CD4-positive, alpha-beta T cell treated with Interleukin-21 for 1 hour (primary cell): ENCODE data around the gene FOXB2.
"Not testable (repeated sequence)": the region's sequence is repeated elsewhere in the genome, so short reads cannot be mapped to it uniquely, and the experiment has no call there.

Experiments used
- DNase-seq: peaks from one replicate; pipeline ENCODE4 v3.0.0-alpha.2; 2020

FOXB2 gene

DNA sequence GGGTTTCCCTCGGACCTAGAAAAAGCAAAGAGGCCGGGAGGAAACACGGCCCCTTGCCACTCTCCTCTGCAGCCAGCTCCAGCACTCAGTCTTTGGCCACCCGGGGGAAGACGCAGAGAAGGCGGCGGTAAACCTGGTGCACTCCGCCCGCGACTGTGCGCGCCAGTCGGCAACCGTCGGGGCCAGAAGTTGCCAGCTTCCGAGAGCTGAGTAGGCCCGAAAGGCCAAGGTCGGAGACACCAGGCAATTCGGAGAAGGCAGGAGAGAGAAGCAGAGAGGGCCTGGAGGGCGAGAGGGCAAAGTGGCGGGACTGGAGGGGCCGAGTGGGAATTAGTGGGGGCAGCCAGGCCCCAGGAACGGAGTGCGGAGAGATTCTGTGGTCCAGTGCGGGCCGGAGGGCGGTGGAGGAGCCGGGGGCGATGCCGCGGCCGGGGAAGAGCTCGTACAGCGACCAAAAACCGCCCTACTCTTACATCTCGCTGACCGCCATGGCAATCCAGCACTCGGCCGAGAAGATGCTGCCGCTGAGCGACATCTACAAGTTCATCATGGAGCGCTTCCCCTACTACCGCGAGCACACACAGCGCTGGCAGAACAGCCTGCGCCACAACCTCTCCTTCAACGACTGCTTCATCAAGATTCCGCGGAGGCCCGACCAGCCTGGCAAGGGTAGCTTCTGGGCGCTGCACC lies at the start of gene FOXB2:
Gene FOXB2, plus strand, starts transcription at position 420 of the 690 bp plus-strand sequence. Its CDS starts 0 bp downstream, at position 420.
- DNase-seq = no peak

DNA sequence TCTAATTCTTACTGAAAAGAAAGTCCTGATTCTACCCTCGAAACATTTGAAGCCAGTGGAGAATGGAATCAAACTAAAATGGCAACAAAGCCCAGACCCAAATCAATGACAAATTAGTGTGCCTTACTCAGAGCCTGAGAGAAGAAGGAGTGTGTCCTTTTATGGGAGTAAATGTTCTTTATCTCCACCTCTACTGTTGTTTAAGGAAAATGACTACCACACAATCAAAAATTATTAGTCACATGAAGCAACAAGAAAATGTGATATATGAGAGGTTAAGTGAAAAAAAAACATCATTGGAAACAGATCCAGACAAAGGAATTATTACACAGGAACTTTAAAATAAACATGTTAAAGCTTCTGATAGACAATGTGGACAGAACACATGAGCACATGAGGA lies 49.7 kb upstream of the FOXB2 start:
- no peak for DNase-seq

DNA sequence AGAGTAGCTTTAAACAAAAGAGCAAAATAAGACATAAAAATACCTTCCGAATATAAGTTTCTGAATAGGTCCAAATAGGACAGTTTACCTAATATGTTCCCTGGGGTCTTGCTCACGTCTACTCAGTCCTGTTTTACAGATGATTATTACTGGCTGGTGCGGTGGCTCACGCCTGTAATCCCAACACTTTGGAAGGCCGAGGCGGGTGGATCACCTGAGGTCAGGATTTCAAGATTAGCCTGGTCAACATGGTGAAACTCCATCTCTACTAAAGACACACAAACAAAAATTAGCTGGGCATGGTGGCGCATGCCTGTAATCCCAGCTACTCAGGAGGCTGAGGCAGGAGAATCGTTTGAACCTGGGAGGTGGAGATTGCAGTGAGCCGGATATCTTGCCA lies 40.6 kb upstream of the FOXB2 start:
- not testable (repeated sequence) for DNase-seq

DNA sequence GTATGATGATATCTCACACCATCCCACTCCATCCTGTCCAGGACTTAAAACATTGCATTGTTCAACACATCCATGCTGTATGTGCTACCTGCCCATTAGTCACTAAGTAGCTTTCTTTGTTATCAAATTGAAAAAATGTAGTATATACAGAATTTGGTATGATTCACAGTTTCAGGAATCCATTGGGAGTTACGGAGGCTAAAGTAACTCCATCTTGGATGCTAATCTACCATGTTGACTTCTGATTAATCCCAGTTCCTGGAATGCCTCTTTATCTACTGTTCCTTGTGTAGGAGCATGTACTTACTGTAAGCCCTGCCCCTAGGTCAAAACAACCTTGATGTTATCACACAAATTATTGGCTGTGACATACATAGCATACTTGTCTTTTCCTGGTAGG lies 38.9 kb upstream of the FOXB2 start:
- no peak for DNase-seq

DNA sequence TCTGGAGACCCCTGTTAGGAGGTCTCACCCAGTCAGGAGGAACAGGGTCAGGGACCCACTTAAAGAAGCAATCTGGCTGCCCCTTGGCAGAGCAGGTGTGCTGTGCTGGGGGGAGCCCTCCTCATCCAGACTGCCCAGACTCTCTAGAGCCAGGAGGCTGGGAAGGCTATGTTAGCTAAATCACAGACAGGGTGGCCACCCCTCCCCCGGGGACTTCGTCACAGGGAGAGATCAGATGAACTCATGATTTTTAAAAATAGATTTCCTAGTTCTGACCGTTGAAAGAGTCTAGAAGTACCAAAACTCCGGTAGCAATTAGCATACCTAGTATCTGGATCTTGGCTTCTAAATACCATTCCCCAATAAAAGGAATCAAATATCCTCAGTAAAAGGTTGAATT lies 35.0 kb upstream of the FOXB2 start:
- DNase-seq = no peak

DNA sequence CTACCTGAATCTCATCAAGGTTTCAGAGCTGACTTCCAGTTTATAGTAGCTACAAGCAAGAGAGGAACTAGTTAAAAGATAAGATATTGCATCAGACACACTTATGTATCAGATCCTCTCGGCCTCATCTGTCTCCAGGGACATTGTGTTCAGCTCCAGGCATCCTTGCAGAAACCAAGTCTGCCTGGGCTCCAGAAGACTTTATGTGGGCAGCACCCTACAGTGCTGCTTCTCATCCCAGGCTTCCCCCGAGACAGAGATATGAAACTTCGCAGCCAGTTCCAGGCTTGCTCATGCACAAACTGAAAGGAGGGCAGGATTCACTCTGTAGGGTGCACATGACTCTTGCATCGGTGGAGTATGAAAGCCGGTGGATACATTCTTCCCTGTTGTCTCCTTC lies 33.9 kb upstream of the FOXB2 start:
- DNase-seq = no peak

DNA sequence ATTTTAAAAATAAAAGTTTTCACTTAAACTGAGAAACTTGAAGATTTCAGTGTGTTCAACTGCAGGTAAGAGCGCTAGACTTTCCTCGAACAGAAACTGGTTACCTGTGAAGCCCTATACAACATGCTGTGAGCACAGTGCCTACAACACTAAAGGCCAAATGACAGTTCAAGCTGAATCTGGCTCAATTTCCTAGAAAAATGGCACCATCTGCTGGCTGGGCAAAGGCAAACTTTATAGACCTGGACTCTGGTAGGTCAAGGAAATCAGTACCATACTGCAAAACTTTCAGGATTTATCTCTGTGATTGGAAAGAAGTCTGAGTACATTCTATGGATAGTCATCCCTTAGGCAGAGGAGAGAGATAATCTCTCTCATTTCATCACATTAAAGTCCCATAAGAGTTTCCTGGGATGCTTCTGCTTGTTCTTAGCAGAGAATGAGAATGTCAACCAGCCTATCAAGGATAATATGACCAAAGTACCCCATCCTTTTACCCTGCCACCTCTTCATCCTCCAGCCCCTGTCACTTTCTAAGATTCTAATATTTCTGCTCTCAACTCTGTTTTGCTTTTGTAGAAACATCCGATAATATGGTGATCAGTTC lies 31.8 kb upstream of the FOXB2 start:
- DNase-seq = peak; percentile 9

DNA sequence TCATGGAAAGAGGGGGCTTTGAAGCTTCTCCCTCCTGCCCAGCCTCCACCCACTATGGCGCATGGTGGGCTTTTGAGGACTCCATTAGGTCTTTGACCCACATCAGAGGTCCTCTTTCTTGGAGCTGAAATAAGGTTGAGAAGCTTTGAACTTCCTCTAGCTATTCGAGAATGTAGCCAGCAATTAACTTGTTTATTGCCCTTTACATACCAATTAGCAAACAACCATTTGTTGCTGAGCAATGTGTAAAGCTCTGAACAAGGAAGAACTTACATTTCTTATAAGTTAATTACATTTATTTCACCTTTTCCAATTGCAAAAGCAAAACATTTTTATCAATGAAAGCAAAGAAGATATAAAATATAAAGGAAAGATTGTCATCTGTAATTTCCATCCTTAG lies 30.5 kb upstream of the FOXB2 start:
- no peak for DNase-seq

DNA sequence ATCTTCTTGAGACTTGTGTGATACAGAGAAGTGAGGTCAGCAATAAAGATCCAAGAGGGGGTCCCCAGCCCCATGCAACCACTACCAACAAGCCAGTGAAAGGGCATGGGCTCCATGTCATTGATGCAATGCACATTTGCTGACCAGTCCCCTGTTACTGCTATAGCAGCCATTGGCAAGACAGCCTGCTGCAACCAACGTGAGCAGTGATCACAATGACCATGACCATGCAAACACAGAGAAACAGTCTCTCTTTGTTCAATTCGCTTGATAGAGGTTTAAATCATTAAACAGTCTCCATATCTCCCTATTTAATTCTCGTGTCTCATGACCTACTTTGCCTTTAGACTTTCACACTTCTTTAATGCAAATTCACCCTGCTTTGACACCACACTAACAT lies 30.0 kb upstream of the FOXB2 start:
- DNase-seq = no peak

DNA sequence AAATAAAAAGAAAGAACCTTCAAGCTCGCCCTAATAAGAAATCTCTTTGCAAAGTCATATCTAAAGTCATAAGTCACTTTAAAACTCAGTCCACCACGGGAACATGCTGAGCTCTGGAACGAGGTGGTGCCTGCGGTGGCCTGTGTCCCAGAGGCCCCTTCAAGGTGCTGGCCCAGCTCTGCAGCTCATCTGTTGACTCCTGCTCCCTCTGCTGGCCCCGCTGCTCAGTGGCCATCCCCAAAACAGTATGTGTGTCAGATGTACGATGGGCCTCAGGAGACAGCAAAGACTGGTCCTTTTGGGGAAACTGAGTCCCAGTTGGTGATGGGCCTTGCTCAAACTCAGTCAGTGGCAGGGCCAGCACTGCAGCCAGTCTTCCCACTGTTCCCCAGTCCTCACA lies 22.8 kb upstream of the FOXB2 start:
- no peak for DNase-seq

DNA sequence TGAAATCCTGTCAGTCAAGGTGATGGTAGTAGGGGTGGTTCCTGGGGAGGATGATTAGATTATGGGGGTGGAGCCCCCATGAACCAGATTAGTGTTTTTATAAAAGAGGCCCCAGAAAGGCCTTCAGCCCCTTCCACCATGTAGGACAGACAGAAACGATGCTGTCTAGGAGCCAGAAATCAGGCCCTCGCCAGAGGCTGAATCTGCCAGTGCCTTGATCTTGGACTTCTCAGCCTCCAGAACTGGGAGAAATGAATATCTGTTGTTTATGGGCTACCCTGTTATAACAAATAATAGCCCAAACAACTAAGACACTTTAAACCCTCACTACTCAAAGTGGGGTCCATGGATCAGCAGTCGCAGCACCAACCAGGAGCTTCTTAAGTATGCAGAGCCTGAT lies 20.2 kb upstream of the FOXB2 start:
- DNase-seq = no peak

DNA sequence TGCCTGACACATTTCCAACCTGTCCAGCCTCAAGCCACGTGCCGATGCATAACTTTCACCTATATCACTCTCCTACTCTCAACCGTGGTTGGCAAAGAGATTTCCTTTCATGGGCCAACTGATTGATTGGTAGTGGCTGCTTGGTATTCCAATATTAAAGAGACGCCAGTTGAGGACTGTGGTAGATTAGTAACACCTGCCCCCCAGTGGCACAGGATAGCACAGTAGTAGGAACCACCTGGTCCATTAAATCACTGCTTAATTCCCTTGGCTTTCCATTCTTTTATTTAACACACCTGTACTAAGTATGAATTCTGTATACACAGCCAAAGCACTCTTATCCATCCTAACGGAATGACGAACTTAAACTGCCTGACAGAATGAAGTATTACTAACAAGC lies 19.1 kb upstream of the FOXB2 start:
- no peak for DNase-seq

DNA sequence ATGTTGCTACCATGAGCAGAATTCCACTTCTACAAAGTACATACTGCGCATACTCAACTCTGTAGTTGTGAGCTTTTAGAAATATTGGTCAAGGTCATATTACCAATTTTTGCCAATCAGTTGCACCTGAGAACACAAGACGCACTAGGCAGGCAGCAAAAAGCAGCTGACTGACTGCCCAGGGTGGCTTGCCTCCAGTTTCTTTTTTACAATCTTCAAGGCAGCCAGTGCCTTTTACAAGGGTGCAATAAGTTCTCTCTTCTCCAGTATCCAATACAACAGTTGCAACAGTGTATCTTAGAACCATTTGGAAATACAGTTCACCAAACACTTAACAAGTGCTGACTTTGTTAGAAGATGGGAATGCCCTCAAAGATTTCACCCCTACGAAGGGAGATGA lies 16.1 kb upstream of the FOXB2 start:
- DNase-seq = no peak

DNA sequence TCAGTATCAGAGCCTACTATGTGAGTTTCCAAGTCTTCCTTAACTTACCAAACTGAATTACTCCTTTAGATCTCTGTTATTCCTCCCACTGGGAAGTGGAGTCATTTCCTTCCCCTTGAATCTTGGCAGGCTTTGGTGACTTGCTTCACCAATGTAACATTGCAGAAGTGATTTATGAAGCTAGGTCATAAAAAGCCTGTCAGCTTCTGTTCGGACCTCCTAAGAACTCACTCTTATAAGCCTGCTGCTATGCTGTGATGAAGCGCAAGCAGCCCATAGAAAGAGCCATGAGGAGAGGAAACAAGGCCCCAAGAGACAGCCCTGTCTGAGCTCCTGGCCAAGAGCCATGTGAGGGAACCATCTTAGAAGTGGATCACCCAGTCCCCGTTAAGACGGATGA lies 14.2 kb upstream of the FOXB2 start:
- DNase-seq = no peak

DNA sequence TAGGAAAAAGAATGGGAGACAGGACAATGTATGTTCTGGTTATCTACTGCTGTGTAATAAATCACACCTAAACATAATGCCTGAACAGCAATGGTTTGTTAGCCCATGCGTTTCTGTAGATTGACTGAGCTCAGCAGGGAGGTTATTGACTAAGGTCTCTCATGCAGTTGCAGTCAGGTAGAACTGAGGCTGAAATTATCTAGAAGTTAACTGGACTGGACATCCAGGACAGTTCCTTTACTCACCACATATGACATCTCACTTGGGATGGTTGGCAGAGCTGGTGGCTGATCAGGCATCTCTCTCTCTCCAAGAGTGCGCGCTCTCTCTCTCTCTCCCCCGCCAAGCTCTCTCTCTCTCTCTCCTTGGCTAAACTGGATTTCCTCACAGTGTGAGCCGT lies 8.9 kb upstream of the FOXB2 start:
- no peak for DNase-seq

DNA sequence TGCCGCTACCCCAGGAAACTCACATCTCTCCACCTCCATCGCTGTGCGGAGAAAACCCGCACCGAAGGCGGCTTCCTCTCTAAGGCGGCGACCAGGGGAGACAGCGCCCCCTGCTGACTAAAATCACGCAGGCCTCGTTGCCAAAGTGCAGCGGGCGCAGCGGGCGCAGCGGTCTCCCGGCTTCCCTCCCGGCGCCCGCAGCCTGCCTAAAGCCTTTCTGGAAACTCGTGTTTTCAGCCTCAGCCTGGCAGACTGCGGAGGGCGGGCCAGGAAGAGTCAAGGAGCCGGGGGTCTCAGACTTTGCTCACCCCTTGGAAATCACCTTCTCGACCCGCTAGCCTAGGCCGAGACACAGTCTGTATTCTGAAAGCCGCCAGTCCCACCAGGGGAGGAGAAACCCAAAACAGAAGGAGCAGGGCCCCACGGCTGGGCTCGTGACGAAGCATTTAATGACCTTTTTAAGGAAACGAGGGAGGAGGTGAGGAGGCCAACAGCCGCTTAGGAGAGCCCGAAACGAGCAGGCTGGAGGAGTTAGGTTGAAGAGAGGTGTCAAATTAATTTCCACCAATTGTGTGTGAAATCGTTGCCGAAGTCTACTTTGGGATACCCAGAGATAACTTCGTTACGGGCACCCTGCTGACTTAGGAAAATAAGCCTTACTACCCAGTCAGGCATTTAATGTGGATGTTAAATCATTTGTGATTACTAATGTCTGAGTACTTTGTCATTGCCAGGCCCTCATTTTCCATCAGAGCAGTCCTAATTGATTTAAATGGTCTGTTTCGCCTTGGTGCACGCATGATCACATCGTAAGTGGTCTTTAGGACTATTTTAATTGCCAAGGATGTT lies 7.3 kb upstream of the FOXB2 start:
- peak; percentile 49 for DNase-seq

DNA sequence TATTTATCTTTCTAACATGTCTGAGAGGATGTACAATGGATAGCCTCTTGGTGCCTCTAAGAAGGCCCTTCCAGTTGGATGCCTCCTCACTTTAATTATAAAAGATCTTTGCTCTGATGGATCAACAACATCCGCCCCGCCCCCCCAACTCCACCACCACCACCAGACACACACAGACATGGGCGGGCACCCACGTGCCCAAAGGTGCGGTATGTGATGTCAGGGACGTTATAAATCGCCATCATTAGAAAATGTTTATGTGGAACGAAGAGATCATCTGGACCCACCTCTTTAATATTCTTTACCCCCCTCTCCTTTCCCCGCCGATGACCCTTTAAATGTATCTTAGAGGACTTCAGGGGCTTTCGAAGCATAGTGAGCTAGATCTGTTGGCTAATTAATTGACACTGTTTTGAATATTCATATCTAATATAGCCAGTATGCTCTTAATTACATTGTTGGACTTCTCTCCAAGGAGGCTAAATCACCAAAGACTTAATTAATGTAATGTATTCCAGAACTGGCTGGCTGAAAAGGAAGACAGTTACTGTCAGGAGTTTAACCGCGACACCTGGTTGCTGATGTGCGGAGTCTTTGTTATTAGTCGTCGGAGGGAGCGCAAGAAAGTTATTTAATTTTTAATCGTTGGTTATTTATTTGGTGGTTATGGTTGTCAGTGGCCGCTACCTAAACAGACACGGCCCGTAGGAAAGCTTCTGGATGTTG lies 6.1 kb upstream of the FOXB2 start:
- no peak for DNase-seq

DNA sequence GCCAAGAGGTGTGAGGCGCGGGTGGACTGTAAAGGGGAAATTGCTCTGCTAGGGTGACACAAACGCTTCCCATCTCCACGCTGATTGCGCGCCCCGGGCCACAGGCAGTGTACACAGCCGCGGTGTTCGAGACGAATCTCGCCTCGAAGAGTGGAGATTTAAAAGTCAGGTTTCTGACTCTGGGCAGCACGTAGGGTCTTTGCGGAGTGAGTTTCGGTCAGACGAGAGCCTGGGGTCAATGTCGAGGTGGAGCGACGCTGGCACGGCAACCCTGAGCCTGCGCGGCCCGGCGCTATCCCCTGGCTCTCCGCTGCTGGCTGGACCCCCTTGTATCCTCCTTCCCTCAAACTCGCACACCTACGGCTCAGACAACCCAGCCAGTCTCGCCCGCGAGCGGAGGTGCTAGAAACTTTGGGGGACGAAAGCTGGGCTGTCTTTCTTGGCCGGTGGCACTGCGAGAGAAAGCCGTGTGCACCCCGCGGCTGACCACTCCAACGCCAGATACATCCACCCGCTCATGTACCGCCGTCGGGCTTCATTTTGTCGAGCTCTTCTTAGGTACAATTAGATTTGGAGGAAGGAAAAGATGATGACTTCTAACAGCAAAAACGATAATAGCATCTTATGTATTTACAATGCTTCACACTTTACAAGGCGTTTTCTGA lies 5.4 kb upstream of the FOXB2 start:
- no peak for DNase-seq

DNA sequence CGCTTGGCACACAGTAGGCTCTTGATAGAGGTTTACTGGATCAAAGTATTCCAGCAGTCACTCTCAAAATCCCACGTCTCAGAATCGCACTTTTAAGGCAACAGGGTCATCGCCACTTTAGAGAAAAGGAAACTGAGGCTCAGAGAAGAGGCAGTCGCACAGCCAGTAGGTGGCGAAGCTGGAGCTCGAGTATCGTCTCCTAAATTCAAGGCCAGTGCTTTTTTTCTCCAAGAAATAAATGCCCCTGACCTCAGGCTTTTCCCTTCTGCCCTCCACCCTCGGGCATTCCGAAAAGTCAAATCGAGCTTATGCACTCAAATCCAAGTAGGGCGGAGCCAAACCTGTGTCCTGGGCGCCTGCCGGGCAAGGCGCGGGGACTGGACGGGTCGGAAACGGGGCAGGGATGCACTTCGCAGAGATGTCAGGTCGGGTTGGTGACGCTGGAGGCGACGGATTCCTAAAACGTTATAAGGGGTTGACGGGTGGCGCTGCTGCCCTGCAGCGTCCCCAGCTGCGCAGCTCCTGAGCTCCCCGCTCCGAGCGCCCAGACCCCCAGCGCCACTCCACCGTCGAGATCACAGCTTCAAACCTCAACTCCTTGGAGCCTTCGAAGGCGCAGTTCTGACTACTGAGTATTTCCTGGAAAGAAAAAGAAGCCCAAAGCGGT lies 4.7 kb upstream of the FOXB2 start:
- DNase-seq = no peak

DNA sequence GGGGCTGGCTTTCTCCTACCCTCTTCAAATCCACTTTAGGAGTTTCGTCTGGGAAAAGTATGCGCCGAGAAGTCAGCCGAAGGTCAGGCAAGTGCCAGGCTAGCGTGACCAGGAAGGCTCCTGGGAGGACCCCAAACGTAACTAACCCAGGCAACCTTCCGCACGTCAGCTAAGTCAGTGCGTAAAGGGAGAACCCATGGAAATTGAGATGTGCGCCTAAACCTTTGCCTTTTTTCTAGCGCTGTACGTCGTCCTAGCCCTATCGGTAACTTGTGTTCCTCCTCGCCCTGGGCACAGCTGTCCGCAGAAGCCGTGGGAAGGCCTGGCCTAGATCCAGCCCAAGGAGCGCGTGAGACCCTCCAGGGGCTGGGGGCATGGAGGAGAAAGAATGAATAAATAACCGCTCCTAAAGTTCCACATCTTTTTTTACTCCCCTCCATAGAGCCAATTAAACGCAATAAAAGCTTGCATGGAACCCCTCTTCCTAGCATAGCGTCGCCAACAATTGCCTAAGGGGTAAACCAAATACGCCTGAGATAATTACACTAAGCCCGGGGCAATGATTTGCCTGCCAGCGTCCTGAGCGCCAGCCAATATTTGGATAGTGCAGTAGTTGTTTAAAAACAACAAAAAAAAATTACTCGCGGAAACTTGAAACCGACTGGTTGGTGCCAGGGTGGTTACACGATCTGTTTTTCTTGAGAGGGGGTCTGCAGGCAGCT lies 4.0 kb upstream of the FOXB2 start:
- DNase-seq = no peak

DNA sequence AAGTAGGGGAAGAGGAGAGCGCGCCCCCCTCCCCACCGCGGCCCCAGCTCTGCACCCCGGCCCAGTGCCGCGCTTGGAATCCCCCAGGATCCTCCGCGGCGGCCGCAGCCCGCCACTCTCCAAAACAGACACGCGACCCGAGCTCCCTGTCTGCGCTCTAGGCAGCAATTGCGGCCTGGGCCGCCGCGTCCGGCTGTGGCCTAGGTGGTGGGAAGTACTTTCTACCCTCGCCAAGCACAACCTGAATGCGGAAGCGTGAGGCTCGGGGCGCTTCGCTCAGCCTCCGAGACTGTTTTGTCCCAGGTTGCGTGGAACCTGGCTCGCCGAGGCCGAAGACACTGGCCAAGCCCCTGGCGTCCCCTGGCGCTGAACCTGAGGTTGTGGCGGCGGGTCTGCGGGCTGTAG lies 3.3 kb upstream of the FOXB2 start:
- no peak for DNase-seq
